Esophagus squamous epithelium (tissue), 4 donors: ENCODE results near the gene PTN.

Experiments
- CTCF ChIP-seq, 6 experiments: fragments of 450-650 bp in 4 of 6; fragments of 200-600 bp in 2 of 6; sonication (generic) in 2 of 6; IDR thresholded peaks; one replicate each; pipeline ENCODE4 v1.5.1; 2016 to 2019; ENCODE audit warnings: antibody characterized with exemption in 6 of 6, mild to moderate bottlenecking in 4 of 6, moderate library complexity in 4 of 6
- POLR2A ChIP-seq, 4 donors: fragments of 450-650 bp; IDR thresholded peaks; one replicate each; pipeline ENCODE4 v1.6.1; 2017; ENCODE audit warnings: antibody characterized with exemption in 4 of 4, mild to moderate bottlenecking in 4 of 4, moderate library complexity in 3 of 4

- TF ChIP-seq CTCF (IDR thresholded peaks at IDR 0.05), result no peak
- no peak for TF ChIP-seq POLR2A (IDR thresholded peaks at IDR 0.05)
Measured at GRCh38 chr7:137329411-137329810, 14.1 kb downstream of the PTN start.
